DOHH2 (cell line): ENCODE data around the gene TRIM6.
A peak's percentile ranks its signal among the peaks of the same experiment; 100 is the strongest.

Source experiments
- H3F3A ChIP-seq: fragments of 200-600 bp; sonication (generic), shearing (Covaris generic); 2 replicates; pipeline ENCODE4 v1.6.0; 2016; ENCODE audit warnings: antibody characterized with exemption, mild to moderate bottlenecking; ENCODE audit not compliant: control insufficient read depth, insufficient read depth
- H3K27ac ChIP-seq: fragments of 200-600 bp; sonication (generic); 2 replicates; pipeline ENCODE4 v1.5.1; 2014; ENCODE audit warnings: low read depth, mild to moderate bottlenecking, low read length, moderate library complexity
- H3K27me3 ChIP-seq: fragments of 200-600 bp; sonication (generic); 2 replicates; pipeline ENCODE4 v1.6.1; 2014; ENCODE audit warnings: mild to moderate bottlenecking, low read length, mixed read lengths; ENCODE audit not compliant: control insufficient read depth
- H3K36me3 ChIP-seq: fragments of 200-600 bp; sonication (generic); 2 replicates; pipeline ENCODE4 v1.6.1; 2014; ENCODE audit warnings: mild to moderate bottlenecking, low read length, moderate library complexity, mixed read lengths; ENCODE audit not compliant: control insufficient read depth
- H3K4me1 ChIP-seq: fragments of 200-600 bp; sonication (generic); 2 replicates; pipeline ENCODE4 v1.6.1; 2014; ENCODE audit warnings: mild to moderate bottlenecking, low read length, mixed read lengths; ENCODE audit not compliant: control insufficient read depth
- H3K4me2 ChIP-seq: fragments of 200-600 bp; sonication (generic); 2 replicates; pipeline ENCODE4 v1.6.0; 2014; ENCODE audit warnings: mild to moderate bottlenecking, low read length, moderate library complexity
- H3K4me3 ChIP-seq: fragments of 200-600 bp; sonication (generic); 2 replicates; pipeline ENCODE4 v1.5.1; 2014; ENCODE audit warnings: mild to moderate bottlenecking, low read length, mixed read lengths
- H3K79me2 ChIP-seq: fragments of 200-600 bp; sonication (generic); 2 replicates; pipeline ENCODE4 v1.6.1; 2014; ENCODE audit warnings: mild to moderate bottlenecking, low read length, mixed read lengths; ENCODE audit not compliant: control insufficient read depth
- H3K9me2 ChIP-seq: fragments of 200-600 bp; sonication (generic); replicated peaks from 2 replicates; pipeline ENCODE4 v1.6.1; 2014; ENCODE audit warnings: mild to moderate bottlenecking, low read length, mixed read lengths; ENCODE audit not compliant: control insufficient read depth
- H3K9me3 ChIP-seq: fragments of 200-600 bp; sonication (generic); 2 replicates; pipeline ENCODE4 v1.6.1; 2014; ENCODE audit warnings: antibody characterized with exemption, low read length, mixed read lengths; ENCODE audit not compliant: control insufficient read depth, insufficient read depth
- H4K20me1 ChIP-seq: fragments of 200-600 bp; sonication (generic); 2 replicates; pipeline ENCODE4 v1.6.0; 2014; ENCODE audit warnings: low read depth, mild to moderate bottlenecking, antibody characterized with exemption, low read length, moderate library complexity; ENCODE audit not compliant: control insufficient read depth, insufficient read depth
- EZH2phosphoT487 ChIP-seq: fragments of 200-600 bp; sonication (generic); IDR thresholded peaks from 2 replicates; pipeline ENCODE4 v1.6.1; 2017; ENCODE audit warnings: borderline replicate concordance, mild to moderate bottlenecking, antibody characterized with exemption, low read length, moderate library complexity, mixed read lengths
- TF ChIP-seq, protein P1 (sequence below): fragments of 200-600 bp; sonication (generic); IDR thresholded peaks from one replicate; pipeline ENCODE4 v1.5.1; 2014; ENCODE audit warnings: antibody characterized with exemption, mild to moderate bottlenecking, low read depth, low read length; ENCODE audit not compliant: poor library complexity, severe bottlenecking

TRIM6 gene

DNA sequence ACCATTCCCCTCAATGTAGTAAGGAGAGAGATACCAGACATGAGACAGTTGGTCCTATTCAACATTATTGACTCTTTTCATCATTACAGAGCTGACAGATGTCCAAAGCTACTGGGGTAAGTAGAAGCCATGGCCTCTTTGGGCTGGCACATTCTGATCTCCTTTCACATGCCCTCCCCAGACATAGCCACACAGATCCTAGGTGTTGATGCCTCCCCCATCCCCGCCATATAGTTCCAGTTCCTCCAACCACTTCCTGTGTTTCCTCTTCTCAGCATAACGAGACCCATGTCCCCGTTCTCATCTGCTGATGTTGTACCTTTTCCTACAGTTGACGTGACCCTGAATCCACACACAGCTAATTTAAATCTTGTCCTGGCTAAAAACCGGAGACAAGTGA is 14.0 kb downstream of the TRIM6 start:
- TF ChIP-seq, protein P1, sequence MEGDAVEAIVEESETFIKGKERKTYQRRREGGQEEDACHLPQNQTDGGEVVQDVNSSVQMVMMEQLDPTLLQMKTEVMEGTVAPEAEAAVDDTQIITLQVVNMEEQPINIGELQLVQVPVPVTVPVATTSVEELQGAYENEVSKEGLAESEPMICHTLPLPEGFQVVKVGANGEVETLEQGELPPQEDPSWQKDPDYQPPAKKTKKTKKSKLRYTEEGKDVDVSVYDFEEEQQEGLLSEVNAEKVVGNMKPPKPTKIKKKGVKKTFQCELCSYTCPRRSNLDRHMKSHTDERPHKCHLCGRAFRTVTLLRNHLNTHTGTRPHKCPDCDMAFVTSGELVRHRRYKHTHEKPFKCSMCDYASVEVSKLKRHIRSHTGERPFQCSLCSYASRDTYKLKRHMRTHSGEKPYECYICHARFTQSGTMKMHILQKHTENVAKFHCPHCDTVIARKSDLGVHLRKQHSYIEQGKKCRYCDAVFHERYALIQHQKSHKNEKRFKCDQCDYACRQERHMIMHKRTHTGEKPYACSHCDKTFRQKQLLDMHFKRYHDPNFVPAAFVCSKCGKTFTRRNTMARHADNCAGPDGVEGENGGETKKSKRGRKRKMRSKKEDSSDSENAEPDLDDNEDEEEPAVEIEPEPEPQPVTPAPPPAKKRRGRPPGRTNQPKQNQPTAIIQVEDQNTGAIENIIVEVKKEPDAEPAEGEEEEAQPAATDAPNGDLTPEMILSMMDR: no peak
- TF ChIP-seq EZH2phosphoT487: no peak
- Histone ChIP-seq H3K27me3 (no peaks in the 10 kb centered on the region), H3F3A (no peaks in the 10 kb centered on the region), H3K9me2 (no peaks in the 10 kb centered on the region), H3K27ac (no peak overlapping the region), H3K4me2 (no peak overlapping the region), H3K79me2 (no peaks in the 10 kb centered on the region), H3K4me1 (no peaks in the 10 kb centered on the region), H3K9me3 (no peaks in the 10 kb centered on the region), H3K36me3 (no peaks in the 10 kb centered on the region), H4K20me1 (no peaks in the 10 kb centered on the region), H3K4me3 (no peak overlapping the region)

DNA sequence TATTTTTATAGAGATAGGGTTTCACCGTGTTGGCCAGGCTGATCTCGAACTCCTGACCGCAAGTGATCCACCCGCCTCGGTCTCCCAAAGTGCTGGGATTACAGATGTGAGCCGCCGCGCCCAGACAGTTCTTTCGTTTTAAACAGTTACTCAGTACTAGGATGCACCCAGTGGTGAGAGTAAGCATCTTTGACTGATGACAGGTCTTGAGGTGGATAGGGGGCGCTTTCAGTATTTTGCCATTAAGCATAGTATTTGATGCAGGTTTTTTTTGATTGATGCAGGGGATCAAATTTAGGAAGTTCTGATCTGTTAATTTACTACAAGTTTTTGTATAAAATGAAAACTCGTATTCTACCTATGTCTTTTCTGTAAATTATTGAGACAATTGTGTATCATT is 15.2 kb downstream of the TRIM6 start:
- Histone ChIP-seq H3K4me2 (no peak overlapping the region), H3F3A (no peaks in the 10 kb centered on the region), H3K4me3 (no peak overlapping the region), H3K36me3 (no peaks in the 10 kb centered on the region), H3K27ac (no peak overlapping the region), H3K9me3 (no peaks in the 10 kb centered on the region), H3K27me3 (no peaks in the 10 kb centered on the region), H3K79me2 (no peaks in the 10 kb centered on the region), H3K9me2 (no peaks in the 10 kb centered on the region), H4K20me1 (no peaks in the 10 kb centered on the region), H3K4me1 (no peaks in the 10 kb centered on the region)
- no peak for TF ChIP-seq EZH2phosphoT487
- TF ChIP-seq, protein P1: peak; percentile 24

DNA sequence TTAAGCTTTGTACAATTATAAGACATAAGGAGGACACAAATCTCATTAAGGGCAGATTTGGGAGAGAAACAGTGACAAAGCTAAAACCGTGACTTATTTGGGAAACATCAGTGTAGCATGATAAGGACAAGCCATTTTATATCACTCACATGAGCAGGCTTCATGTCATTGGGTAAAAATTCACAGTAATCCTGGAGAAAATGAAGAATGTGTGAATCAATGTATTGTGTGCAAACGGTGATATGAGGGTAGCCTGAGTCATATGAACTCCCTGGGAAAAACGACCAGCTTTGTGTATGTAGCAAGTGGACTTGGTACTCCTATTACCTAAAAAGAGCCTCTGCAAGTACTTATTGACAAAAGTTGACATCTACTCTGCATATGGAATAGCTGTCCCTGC is 22.4 kb downstream of the TRIM6 start:
- no peaks in the 10 kb centered on the region for H3K36me3 ChIP-seq
- no peaks in the 10 kb centered on the region for H3K9me2 ChIP-seq
- no peaks in the 10 kb centered on the region for H4K20me1 ChIP-seq
- H3F3A ChIP-seq: no peaks in the 10 kb centered on the region
- no peak overlapping the region for H3K4me2 ChIP-seq
- H3K4me3 ChIP-seq: no peak overlapping the region
- no peak for TF ChIP-seq EZH2phosphoT487
- TF ChIP-seq, protein P1: no peak
- no peaks in the 10 kb centered on the region for H3K4me1 ChIP-seq
- no peaks in the 10 kb centered on the region for H3K79me2 ChIP-seq
- no peak overlapping the region for H3K27ac ChIP-seq
- no peaks in the 10 kb centered on the region for H3K27me3 ChIP-seq
- H3K9me3 ChIP-seq: no peaks in the 10 kb centered on the region
